HG03039 (cell line): ENCODE data around the gene OR8D2.
A peak's percentile ranks its signal among the peaks of the same experiment; 100 is the strongest.

Source experiments
- ATAC-seq: cut with Tn5 transposase; IDR thresholded peaks from one replicate; pipeline ENCODE4 v1.9.1; 2021; ENCODE audit warnings: mild to moderate bottlenecking, moderate library complexity; ENCODE audit not compliant: unreplicated experiment

Gene OR8D2, protein sequence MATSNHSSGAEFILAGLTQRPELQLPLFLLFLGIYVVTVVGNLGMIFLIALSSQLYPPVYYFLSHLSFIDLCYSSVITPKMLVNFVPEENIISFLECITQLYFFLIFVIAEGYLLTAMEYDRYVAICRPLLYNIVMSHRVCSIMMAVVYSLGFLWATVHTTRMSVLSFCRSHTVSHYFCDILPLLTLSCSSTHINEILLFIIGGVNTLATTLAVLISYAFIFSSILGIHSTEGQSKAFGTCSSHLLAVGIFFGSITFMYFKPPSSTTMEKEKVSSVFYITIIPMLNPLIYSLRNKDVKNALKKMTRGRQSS

GRCh38 chr11:124320097-124320496, at the start of gene OR8D2:
Gene OR8D2, minus strand, starts transcription at chr11:124320197. Its CDS starts 0 bp downstream, at chr11:124320197.
- no peak for ATAC-seq

DNA sequence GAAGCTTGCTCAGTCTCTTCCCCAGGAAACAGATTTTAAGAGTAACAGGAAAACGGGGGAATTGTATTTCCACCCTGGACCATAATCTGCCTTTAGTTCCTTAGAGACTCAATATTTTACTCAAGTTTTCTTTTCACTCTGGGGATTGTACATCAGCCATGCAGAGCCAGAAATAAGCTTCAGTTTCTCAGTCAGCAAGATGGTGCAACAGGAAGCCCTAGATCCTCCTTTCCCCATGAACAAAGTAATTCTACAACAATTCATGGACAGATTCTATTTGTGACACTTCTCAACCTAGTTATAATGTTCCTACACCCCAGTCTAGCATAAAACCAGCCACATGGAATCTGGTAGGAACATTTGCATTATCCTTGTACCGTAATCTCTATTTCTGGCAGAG, 39.6 kb upstream of the OR8D2 start:
- no peak for ATAC-seq

DNA sequence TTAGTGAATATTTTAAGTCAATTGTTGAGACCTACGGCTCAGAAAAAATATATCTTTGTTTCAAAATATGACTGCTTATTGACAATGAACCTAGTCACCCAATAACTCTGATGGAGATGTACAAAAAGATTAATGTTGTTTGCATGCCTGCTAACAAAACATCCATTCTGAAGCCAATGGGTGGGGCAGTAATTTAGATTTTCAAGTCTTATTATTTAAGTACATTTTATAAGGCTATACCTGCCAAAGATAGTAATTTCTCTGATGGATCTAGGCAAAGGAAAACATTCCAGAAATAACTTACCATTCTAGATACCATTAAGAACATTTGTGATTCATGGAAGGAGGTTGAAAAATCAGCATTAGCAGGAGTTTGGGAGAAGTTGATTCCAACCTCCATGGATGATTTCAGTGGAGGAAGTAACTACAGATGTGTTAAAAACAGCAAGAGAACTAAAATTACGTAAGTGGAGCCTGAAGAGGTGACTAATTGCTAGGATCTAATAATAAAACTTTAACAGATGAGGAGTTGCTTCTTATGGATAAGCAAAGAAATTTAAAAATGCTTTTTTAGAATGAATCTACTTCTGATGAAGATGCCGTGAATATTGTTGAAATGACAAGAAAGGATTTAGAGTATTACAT, 26.4 kb upstream of the OR8D2 start:
- no peak for ATAC-seq

DNA sequence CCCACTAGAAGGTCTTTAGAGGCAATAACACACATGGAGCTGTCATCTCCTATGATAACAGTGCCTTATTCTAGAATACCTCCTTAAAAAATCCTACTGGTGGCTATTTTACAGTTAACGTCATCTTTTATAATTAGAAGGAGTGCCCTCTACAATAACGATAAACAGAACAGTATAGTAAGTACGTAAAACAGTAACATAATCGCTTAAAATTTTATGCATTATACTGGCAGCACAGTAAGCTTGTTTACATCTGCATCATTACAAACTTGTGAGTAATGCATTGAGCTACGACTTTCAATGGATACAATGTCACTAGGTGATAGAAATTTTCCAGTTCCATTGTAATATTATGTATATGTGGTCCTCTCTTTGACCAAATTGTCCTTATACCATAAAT, 24.3 kb upstream of the OR8D2 start:
- ATAC-seq = no peak

GRCh38 chr11:124340142-124340447, 20.1 kb upstream of the OR8D2 start:
- no peak for ATAC-seq

- ATAC-seq = no peak
These were observed 19.6 kb upstream of the OR8D2 start for GRCh38 chr11:124339396-124340141.

- ATAC-seq = no peak
These were observed 11.9 kb upstream of the OR8D2 start for GRCh38 chr11:124331873-124332272.

- ATAC-seq = peak; percentile 63
These were observed 9.9 kb upstream of the OR8D2 start for GRCh38 chr11:124329787-124330478.

- ATAC-seq = no peak
These were observed 7.8 kb upstream of the OR8D2 start for GRCh38 chr11:124327775-124328174.

GRCh38 chr11:124322356-124322755, 2.4 kb upstream of the OR8D2 start:
- ATAC-seq = no peak

DNA sequence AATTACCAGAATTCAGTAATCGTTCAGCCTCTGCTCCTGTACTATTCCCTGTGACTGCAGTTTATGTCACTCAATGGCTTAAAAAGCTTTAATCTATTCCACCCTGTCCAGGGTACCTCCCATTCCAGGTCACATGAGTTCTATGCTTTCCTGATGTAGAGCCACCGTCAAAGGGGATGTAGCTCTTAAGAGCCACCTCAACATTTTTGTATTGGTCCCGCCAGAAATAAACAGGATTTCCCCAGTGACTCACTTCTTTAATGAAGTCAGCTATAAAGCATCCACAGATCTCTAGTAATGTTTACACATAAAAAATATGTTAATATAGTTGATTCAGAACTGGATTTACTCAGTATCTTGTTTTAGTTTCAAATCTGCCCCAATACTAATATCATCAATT, 4.9 kb downstream of the OR8D2 start:
- ATAC-seq = no peak

GRCh38 chr11:124313849-124314248, 6.1 kb downstream of the OR8D2 start, which contains the start of gene OR8D1:
Gene OR8D1, minus strand, starts transcription at chr11:124313949. Its CDS starts 3,183 bp downstream, at chr11:124310766.
- ATAC-seq = no peak

DNA sequence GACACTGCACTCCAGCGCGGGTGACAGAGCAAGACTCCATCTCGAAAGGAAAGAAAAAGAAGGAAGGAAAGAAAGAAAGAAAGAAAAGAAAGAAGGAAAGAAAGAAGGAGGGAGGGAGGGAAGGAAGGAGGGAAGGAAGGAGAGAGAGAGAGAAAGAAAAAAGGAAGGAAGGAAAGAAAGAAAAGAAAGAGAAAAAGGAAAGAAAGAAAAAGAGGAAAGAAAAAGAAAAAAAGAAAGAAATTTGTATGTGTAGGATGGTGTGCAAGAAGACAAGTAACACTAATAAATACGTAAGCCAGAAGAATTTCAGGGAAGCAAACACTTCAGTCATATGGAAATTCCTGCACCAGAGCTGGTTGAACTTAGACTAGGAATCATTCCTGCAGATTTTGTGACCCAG, 6.9 kb downstream of the OR8D2 start:
- no peak for ATAC-seq

DNA sequence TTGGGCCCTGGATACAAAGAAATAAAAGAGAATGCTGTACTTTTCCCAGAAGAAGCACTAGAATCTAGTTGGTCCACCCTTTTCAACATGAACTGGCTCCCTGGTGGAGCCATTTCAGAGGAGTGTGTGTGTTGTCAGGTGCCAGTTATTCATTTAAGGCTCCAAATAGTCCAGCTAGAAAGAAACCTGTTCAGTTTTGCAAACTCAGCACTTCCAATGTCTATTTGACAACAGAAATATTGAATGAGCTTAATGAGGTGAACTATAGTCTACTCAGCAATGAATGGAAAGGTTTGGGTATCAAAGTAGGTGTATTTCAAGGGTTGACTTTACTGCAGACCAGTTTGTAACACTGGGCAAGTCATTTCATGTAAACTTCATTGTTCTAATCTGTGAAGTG, 8.3 kb downstream of the OR8D2 start:
- ATAC-seq = no peak

DNA sequence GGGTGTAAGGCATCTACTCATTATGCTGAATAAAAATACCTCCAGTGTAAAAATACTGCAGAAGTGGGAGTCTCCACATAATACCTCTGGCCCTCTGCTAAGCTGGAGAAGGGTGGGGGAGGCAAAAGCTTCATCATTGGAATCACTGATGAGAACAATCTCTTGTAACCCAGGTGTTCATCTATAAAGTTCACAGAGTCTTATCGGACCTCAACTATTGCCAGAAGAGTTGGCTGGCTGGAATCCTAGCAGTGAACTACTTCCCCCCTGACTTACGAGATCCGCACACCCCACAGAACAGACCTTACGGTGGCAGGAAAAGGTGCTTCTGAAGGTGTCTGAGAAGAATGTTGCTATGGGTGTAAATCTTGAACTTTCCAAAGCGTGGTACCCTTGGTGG, 8.7 kb downstream of the OR8D2 start:
- no peak for ATAC-seq

GRCh38 chr11:124310721-124311120, 9.3 kb downstream of the OR8D2 start:
- ATAC-seq = no peak

- no peak for ATAC-seq
These were observed 12.9 kb downstream of the OR8D2 start for GRCh38 chr11:124307093-124307492.

- ATAC-seq = no peak
These were observed 17.5 kb downstream of the OR8D2 start for GRCh38 chr11:124302347-124303125.

- no peak for ATAC-seq
These were observed 18.4 kb downstream of the OR8D2 start for GRCh38 chr11:124301548-124301947.

GRCh38 chr11:124297921-124298320, 22.1 kb downstream of the OR8D2 start:
- ATAC-seq = no peak

DNA sequence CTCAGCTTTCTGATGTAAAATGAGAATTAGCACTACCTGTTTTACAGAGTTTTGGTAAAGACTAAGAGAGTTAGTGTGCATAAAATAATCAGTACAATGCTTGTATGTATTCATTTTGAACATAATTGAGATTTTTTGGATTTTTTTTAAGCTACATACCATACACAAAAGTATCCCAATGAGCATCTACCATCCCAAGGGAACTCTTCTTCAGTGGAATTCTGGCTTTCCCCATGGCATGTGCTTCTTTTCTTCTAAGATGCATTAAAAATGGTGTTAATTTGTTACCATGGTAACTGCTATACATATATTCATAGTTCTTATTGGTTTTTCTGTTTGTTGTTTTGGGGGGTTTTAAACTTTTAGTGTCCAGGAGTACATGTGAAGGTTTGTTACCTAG, 24.0 kb downstream of the OR8D2 start:
- ATAC-seq = no peak
